IPS-18a (cell line): ENCODE measurements around the gene USP5.
"Not testable (repeated sequence)": the region's sequence is repeated elsewhere in the genome, so short reads cannot be mapped to it uniquely, and the experiment has no call there.

Source experiments
- H3K27ac ChIP-seq: one replicate; pipeline ENCODE4 v1.5.1; 2013; ENCODE audit warnings: low read length
- H3K27me3 ChIP-seq: one replicate; pipeline ENCODE4 v1.6.1; 2013; ENCODE audit warnings: mild to moderate bottlenecking, low read length; ENCODE audit not compliant: control insufficient read depth, insufficient read depth
- H3K36me3 ChIP-seq: one replicate; pipeline ENCODE4 v1.6.1; 2013; ENCODE audit warnings: low read depth, low read length; ENCODE audit not compliant: control insufficient read depth
- H3K4me1 ChIP-seq: one replicate; pipeline ENCODE4 v1.6.1; 2013; ENCODE audit warnings: low read depth, low read length; ENCODE audit not compliant: control insufficient read depth
- H3K4me3 ChIP-seq: one replicate; pipeline ENCODE4 v1.5.1; 2013; ENCODE audit warnings: low read length
- H3K9ac ChIP-seq: one replicate; pipeline ENCODE4 v1.6.1; 2013; ENCODE audit warnings: mild to moderate bottlenecking, low read length, moderate library complexity
- H3K9me3 ChIP-seq: one replicate; pipeline ENCODE4 v1.6.1; 2013; ENCODE audit warnings: low read depth, low read length; ENCODE audit not compliant: control insufficient read depth

USP5 gene

DNA sequence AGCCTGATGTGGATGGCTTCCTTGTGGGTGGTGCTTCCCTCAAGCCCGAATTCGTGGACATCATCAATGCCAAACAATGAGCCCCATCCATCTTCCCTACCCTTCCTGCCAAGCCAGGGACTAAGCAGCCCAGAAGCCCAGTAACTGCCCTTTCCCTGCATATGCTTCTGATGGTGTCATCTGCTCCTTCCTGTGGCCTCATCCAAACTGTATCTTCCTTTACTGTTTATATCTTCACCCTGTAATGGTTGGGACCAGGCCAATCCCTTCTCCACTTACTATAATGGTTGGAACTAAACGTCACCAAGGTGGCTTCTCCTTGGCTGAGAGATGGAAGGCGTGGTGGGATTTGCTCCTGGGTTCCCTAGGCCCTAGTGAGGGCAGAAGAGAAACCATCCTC is 18.4 kb downstream of the USP5 start:
- H3K4me3 ChIP-seq, H3K9me3 ChIP-seq, H3K9ac ChIP-seq, H3K27ac ChIP-seq, H3K27me3 ChIP-seq: not testable (repeated sequence)
- Histone ChIP-seq H3K4me1 (peaks cover 22% of the 10 kb centered on the region), H3K36me3 (peaks cover 25% of the 10 kb centered on the region)

DNA sequence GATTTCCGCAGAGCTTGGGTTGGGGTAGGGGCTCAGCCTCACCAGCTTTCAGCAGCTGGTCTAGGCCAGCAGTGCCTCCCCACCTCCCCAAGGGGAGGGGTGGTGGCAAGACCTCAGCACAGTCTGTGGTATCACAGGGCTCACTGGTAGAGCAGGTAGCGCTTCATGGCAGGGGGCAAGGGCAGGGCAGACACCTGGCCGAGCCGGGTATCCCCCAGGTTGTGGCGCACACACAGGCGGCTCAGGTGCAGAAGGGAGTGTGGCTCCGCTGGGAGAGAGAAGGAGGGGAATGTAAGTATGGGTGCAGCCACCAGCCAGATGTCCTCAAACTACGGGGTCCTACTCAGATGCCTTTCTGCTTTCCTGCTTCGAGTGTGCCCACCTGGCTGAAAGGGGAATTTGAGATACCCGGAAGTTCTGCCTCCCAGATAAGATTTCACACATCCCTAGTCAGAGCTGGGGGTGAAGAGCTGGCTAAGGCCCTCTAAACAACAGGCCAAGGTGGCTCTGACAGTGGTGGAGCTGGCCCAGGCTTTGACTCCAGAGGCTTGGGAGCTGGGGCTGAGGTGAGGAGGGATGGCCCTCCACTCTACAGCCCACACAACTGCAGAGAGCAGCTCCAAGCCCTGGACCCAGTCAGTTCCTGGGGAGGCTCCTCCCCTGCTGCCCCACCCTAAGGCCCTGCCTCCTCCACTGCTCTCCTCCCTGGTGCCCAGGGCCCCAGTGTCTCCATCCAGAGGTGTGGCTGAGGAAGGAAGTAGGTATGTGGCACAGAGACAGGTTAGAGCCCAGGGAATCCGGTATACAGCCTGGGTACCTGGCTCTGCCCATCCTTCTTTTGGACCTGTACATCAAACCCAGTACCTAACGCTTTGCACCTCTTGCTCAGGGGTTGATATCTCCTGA is 19.4 kb downstream of the USP5 start:
- Histone ChIP-seq H3K4me3 (peak overlapping the region; percentile 83), H3K9me3 (no peaks in the 10 kb centered on the region), H3K27me3 (no peaks in the 10 kb centered on the region), H3K9ac (no peak overlapping the region), H3K36me3 (peaks cover 19% of the 10 kb centered on the region), H3K4me1 (peaks cover 13% of the 10 kb centered on the region), H3K27ac (no peak overlapping the region)

DNA sequence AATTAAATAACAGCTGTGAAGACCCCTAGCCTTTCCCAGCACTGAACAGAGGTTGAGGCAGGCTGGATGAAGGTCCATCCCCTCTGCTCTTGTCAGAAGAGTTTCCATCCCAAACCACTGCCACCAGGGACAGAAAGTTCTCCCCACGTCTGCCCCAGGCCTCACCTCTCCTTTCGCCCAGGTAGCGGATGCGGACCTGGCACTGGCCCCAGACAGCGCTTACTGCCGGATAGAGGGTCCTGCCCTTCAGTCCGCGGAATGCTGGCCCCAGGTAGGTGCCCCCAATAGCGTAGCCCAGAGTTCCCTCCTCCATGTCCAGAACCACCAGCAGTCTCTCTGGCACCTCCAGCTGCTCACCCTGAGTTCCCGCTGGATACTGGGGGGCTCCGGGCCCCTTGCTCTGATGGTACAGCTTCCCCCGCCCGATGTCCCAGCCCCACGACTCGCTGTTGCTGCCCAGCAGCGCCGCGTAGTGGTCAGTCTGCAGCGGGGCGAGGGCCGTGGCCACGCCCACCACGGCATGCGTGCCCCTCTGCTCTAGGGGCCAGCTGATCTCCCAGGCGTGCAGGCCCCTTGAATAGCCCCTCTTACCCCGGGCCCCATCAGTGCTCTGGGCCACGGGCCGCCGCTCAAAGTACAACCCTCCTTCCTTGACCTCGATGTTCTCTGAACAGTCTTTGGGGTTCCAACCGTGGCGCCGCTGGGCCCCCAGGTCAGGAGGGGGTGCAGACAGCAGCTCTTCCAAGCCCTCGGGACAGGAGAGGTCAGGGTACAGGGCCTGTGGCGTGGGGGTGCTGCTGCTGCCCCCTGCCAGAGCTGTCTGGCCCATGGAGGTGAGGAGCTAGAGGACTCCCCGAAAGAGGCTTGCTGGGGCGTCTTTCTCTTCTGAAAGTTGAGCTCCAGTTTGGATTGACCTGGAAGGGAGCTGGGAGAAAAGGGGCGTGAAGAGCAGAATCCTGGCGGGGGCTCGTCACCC is 20.4 kb downstream of the USP5 start:
- peak overlapping the region; percentile 83 for H3K4me3 ChIP-seq
- peaks cover 7% of the 10 kb centered on the region for H3K4me1 ChIP-seq
- no peaks in the 10 kb centered on the region for H3K9me3 ChIP-seq
- no peaks in the 10 kb centered on the region for H3K27me3 ChIP-seq
- H3K27ac ChIP-seq: no peak overlapping the region
- H3K36me3 ChIP-seq: peaks cover 19% of the 10 kb centered on the region
- H3K9ac ChIP-seq: peak overlapping the region; percentile 55

DNA sequence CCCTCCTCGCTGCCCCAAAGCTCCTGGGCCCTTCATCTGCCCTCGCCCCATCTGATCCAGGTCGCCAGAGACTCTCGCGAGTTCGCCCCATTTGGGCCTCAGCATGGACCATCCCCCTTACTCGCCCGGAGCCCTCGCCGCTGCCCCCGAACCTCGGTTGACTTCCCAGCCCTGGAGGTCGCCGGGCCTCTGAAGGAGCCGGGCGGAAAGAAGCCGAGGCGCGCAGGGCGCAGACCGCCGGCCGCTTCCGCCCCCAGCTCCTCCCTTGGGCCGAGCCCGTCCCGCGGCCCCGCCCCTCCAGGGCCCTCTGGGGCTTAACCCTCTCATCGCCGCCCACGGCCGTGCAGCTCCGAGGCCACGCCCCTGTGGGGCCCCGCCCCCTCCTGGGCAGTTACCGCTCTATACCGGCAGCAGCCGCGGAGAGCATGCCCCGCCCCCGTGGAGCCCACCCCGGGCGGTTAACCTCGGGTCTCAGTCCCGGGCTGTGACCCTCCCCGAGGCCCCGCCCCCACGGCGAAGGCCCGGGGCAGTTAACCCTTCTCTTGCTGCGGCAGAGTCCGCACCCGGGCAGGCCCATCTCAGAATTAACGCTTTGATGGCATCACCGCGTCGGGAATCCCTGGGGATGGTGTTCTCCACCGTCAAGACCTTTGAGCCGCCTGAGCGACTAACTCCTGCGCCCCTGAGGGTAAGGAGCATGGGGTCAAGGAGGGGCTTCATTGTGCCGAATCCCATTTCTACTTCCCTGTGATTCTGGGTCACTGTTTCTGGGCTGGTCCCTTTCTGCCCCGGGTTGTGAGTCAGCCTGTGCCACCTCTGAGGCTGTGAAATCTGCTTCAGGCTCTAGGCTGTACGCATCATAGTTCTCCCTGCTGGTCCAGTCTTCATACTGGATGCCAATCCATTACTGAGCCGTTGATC is 21.4 kb downstream of the USP5 start, which contains the start of gene SPSB2:
TSS of gene SPSB2 (minus strand) at position 210 of the 921 bp plus-strand sequence. CDS start 402 bp downstream, outside the sequence.
- peak within 1 kb of the TSS; percentile 83 for H3K4me3 ChIP-seq
- H3K27me3 ChIP-seq: no peaks in the 10 kb centered on the region
- H3K9me3 ChIP-seq: no peaks in the 10 kb centered on the region
- peaks cover 7% of the 10 kb centered on the region for H3K4me1 ChIP-seq
- H3K36me3 ChIP-seq: peaks cover 19% of the 10 kb centered on the region
- H3K9ac ChIP-seq: peak within 1 kb of the TSS; percentile 62
- peak within 1 kb of the TSS; percentile 41 for H3K27ac ChIP-seq

DNA sequence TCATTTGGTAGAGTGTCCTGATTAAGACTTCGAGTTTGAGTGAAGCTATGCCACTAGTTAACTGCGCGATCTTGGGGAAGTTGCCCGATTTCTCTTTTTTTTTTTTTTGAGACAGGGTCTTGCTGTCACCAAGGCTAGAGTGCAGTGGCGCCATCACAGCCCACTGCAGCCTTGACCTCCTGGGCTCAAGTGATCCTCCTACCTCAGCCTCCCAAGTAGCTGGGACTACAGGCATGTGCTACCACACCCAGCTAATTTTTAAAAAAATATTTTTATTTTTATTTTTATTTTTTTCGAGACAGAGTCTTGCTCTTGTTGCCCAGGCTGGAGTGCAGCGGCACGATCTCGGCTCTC is 22.0 kb downstream of the USP5 start:
- peak overlapping the region; percentile 80 for H3K4me3 ChIP-seq
- not testable (repeated sequence) for H3K4me1 ChIP-seq, H3K9me3 ChIP-seq, H3K27me3 ChIP-seq
- H3K27ac ChIP-seq: peak overlapping the region; percentile 41
- H3K36me3 ChIP-seq: peaks cover 19% of the 10 kb centered on the region
- H3K9ac ChIP-seq: peak overlapping the region; percentile 62

DNA sequence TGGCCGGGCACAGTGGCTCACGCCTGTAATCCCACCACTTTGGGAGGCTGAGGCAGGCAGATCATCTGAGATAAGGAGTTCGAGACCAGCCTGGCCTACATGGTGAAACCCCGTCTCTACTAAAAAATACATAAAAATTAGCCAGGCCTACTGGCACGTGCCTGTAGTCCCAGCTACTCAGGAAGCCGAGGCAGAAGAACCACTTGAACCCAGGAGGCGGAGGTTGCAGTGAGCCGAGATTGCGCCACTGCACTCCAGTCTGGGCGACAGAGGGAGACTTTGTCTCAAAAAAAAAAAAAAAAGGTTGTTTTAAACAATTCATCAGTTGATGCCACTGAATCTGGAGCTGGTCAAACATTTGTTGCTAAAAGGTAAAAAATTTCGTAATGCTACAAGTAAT is 27.9 kb downstream of the USP5 start:
- H3K27me3 ChIP-seq, H3K4me3 ChIP-seq, H3K27ac ChIP-seq, H3K36me3 ChIP-seq, H3K9me3 ChIP-seq, H3K4me1 ChIP-seq, H3K9ac ChIP-seq: not testable (repeated sequence)

DNA sequence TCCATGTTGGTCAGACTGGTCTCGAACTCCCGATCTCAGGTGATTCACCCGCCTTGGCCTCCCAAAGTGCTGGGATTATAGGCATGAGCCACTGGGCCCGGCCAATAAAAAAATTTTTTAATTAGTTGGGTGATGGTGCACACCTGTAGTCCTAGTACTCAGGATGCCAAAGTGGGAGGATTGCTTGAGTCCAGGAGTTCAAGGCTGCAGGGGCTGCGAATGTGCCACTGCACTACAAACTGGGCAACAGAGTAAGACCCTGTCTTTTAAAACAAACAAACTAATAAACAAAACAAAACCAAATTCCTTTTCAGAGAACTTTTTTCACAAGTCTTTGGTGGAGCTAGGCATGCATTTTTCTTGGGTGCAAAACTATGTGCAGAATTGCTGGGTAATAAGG is 31.3 kb downstream of the USP5 start:
- Histone ChIP-seq H3K9ac (no peak overlapping the region), H3K4me1 (peaks cover 6% of the 10 kb centered on the region), H3K4me3 (no peak overlapping the region), H3K9me3 (no peaks in the 10 kb centered on the region), H3K27me3 (no peaks in the 10 kb centered on the region), H3K36me3 (no peaks in the 10 kb centered on the region), H3K27ac (no peak overlapping the region)

DNA sequence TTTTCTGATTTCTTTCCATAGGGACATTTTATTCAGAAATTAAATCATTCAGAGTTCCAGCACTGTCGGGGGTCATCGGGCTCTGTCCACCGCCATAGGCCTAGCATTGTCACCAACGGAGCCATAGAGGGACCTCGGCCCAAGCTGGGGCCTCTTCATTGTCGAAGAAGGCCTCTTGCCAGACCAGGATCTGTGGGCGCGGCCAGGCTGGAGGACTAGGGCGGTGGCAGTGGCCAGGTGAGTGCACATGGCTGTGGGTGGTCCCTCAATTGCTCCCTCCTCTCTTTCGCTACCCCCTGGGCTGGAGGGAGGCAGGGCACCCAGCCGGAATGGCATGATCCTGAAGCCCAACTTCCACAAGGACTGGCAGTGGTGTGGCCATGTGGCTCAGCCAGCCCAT is 31.7 kb downstream of the USP5 start:
- Histone ChIP-seq H3K36me3 (no peaks in the 10 kb centered on the region), H3K4me1 (peaks cover 6% of the 10 kb centered on the region), H3K27ac (no peak overlapping the region), H3K9ac (no peak overlapping the region), H3K9me3 (no peaks in the 10 kb centered on the region), H3K27me3 (no peaks in the 10 kb centered on the region), H3K4me3 (no peak overlapping the region)

DNA sequence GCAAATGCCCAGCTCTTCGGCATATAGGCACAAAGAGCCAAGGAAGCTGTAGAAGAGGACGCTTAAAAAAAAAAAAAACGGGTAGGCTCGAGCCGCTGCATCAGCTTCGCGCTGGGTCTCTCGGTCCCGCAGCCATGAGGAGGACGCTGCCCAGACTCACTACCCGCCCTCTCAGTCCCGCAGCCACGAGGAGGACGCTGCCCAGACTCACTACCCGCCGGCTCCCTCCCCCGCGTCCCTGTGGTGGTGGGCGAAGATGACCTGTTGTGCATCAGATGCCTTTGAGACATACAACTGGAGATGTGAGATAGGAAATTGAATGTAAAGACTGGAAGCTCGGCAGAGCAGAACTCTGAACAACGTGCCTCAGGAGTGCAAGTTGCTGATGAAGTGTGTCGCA is 32.6 kb downstream of the USP5 start:
- Histone ChIP-seq H3K36me3 (no peaks in the 10 kb centered on the region), H3K4me3 (no peak overlapping the region), H3K9me3 (no peaks in the 10 kb centered on the region), H3K27me3 (no peaks in the 10 kb centered on the region), H3K9ac (no peak overlapping the region), H3K27ac (no peak overlapping the region), H3K4me1 (peaks cover 6% of the 10 kb centered on the region)

DNA sequence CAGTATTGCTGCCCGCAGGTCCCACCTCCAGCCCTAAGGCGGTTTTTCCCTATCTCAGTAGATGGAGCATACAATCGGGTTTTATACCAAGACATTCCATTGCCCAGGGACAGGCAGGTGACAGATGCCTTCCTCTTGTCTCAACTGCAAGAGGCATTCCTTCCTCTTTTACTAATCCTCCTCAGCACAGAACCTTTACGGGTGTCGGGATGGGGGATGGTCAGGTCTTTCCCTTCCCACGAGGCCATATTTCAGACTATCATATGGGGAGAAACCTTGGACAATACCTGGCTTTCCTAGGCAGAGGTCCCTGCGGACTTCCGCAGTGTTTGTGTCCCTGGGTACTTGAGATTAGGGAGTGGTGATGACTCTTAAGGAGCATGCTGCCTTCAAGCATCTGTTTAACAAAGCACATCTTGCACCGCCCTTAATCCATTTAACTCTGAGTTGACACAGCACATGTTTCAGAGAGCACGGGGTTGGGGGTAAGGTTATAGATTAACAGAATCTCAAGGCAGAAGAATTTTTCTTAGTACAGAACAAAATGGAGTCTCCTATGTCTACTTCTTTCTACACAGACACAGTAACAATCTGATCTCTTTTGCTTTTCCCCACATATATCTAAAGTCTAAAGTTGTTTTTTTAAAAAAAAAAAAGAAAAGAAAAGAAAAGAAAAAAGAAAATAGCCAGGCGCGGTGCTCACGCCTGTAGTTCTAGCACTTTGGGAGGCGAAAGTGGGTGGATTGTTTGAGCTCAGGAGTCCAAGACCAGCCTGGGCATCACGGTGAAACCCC is 34.5 kb downstream of the USP5 start:
- peaks cover 12% of the 10 kb centered on the region for H3K4me1 ChIP-seq
- H3K9me3 ChIP-seq, H3K4me3 ChIP-seq, H3K36me3 ChIP-seq, H3K9ac ChIP-seq, H3K27me3 ChIP-seq, H3K27ac ChIP-seq: not testable (repeated sequence)
